Breast epithelium (tissue), 4 donors: ENCODE data around the gene NPEPPS. TPM values are rescaled to one million over a fixed set of nuclear protein-coding genes. Genes with fewer than 3 reads are reported as not detected.

Experiments
- DNase-seq, 2 donors: peaks; one replicate each; pipeline ENCODE4 v3.0.0-alpha.2; 2019; ENCODE audit warnings: low spot score in 2 of 2
- H3K27ac ChIP-seq, 2 donors: fragments of 200-600 bp; sonication (generic) in 1 of 2; one replicate each; pipeline ENCODE4 v1.5.1; 2016 to 2019; ENCODE audit warnings: mild to moderate bottlenecking in 1 of 2
- H3K27me3 ChIP-seq, 2 donors: fragments of 200-600 bp; sonication (generic) in 1 of 2; one replicate each; pipeline versions ENCODE4 v1.5.1 to v1.6.0; 2017 to 2019; ENCODE audit warnings: control low read depth in 1 of 2, mild to moderate bottlenecking in 1 of 2
- H3K36me3 ChIP-seq: fragments of 200-600 bp; one replicate; pipeline ENCODE4 v1.5.1; 2019
- H3K4me1 ChIP-seq, 2 donors: fragments of 200-600 bp; sonication (generic); one replicate each; pipeline ENCODE4 v1.5.1; 2016 to 2019; ENCODE audit warnings: control low read depth in 1 of 2
- H3K4me3 ChIP-seq, 3 donors: fragments of 200-600 bp; sonication (generic); 1 replicate in 2 of 3; 2 replicates in 1 of 3; pipeline ENCODE4 v1.5.1; 2016 to 2019; ENCODE audit warnings: mild to moderate bottlenecking in 3 of 3, moderate library complexity in 2 of 3
- H3K9me3 ChIP-seq, 2 donors: fragments of 200-600 bp; sonication (generic) in 1 of 2; one replicate each; pipeline ENCODE4 v1.5.1; 2016 to 2019; ENCODE audit warnings: control low read depth in 1 of 2
- POLR2A ChIP-seq: fragments of 450-650 bp; IDR thresholded peaks from one replicate; pipeline ENCODE4 v1.6.1; 2016; ENCODE audit warnings: antibody characterized with exemption, mild to moderate bottlenecking, moderate library complexity
- POLR2AphosphoS5 ChIP-seq, 3 donors: sonication (generic); formaldehyde crosslinking; IDR thresholded peaks; one replicate each; pipeline ENCODE4 v1.6.1; 2017; ENCODE audit warnings: antibody characterized with exemption in 3 of 3
- intact Hi-C: fragments of 100-400 bp; cut with DNase I; formaldehyde crosslinking; loops from one replicate; pipeline ENCODE4 v1.15.1; 2023; ENCODE audit warnings: low total_unique reads
- total RNA-seq, 3 donors: library from RNA; depleted of rRNA; stranded (reverse); fragments of >200 nt; gene quantifications; one replicate each; pipeline ENCODE4 v1.1.0, GENCODE V29; 2016
- TF ChIP-seq, protein P1 (sequence below), 3 donors: fragments of 450-650 bp; IDR thresholded peaks; one replicate each; pipeline ENCODE4 v1.5.1; 2016 to 2017; ENCODE audit warnings: antibody characterized with exemption in 3 of 3, mild to moderate bottlenecking in 3 of 3, moderate library complexity in 3 of 3

The NPEPPS gene
- total RNA-seq, 3 donors from 2014 or later: 106 to 130 (median 117) TPM

DNA sequence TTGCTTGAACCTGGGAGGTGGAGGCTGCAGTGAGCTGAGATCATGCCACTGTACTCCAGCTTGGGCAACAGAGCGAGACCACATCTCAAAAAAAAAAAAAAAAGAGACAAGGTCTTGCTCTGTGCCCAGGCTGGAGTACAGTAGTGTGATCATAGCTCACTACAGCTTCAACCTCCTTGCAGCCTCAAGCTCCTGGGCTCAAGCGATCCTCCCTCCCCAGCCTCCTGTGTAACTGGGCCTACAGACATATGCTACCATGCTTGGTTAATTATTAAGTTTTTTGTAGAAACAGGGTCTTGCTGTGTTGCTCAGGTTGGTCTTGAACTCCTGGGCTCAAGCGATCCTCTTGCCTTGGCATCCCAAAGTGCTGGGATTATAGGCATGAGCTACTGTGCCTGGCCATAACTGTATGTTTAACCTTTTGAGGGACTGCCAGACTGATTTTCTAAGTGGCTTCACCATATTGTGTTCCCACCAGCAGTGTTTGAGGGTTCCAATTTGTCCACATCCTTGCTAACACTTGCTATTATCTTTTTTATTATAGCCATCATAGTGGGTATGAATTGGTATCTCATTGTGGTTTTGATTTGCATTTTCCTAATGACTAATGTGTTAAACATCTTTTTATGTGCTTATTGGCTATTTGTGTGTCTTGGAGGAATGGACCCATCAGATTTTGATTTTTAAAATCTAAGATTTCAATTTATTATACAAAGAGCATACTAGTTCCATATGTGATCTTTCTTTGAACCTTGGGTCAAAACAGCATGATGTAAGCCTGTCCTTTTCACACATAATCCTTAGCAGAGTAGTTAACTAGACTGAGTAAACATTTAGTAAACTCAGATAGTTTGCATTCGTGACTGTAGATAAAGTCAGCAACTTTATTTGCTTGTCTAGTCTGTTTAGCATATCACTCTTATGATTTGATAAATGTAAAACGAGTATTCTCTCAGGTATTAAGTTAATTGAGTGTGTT, 80.8 kb downstream of the NPEPPS start:
- Histone ChIP-seq H3K27ac (no peak overlapping the region), H3K4me3 (no peak overlapping the region), H3K9me3 (no peaks in the 10 kb centered on the region), H3K27me3 (no peaks in the 10 kb centered on the region), H3K36me3 (peaks cover 4% of the 10 kb centered on the region), H3K4me1 (no peaks in the 10 kb centered on the region)
- intact Hi-C loops: no loop called here
- TF ChIP-seq POLR2A (no peak), POLR2AphosphoS5 (IDR thresholded peaks at IDR 0.05) (no peak)
- TF ChIP-seq, protein P1, sequence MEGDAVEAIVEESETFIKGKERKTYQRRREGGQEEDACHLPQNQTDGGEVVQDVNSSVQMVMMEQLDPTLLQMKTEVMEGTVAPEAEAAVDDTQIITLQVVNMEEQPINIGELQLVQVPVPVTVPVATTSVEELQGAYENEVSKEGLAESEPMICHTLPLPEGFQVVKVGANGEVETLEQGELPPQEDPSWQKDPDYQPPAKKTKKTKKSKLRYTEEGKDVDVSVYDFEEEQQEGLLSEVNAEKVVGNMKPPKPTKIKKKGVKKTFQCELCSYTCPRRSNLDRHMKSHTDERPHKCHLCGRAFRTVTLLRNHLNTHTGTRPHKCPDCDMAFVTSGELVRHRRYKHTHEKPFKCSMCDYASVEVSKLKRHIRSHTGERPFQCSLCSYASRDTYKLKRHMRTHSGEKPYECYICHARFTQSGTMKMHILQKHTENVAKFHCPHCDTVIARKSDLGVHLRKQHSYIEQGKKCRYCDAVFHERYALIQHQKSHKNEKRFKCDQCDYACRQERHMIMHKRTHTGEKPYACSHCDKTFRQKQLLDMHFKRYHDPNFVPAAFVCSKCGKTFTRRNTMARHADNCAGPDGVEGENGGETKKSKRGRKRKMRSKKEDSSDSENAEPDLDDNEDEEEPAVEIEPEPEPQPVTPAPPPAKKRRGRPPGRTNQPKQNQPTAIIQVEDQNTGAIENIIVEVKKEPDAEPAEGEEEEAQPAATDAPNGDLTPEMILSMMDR (IDR thresholded peaks at IDR 0.05): no peak
- DNase-seq: no peak

DNA sequence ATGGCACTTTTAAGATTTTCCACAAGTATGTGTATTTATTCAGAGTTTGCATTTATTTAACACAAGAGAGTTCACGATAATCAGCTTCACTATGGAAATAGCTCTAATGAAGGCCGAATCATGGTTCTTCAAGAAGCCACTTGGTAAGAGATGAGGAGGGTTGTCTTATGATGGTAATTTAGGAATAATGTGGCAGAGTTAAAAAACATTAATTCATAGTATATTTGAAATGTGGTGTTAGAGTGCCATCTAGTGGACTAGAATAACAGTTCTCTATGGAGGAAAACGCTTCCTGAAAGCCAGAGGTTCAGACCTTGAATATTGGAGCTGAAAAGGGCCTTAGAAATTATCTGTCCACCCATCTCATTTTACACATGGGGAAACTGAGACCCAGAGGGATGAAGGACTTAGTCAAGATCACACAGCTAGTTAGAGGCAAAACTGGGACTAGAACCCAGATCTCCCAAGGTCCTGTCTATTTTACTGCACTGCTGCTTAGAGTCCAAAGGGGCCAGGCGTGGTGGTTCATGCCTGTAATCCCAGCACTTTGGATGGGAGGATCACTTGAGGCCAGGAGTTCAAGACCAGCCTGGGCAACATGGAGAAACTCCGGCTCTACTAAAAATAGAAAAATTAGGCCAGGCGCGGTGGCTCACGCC, 85.0 kb downstream of the NPEPPS start:
- Histone ChIP-seq H3K27me3 (no peaks in the 10 kb centered on the region), H3K27ac (peak overlapping the region in 1 of 2 donors; percentile 2), H3K4me1 (no peaks in the 10 kb centered on the region), H3K4me3 (no peak overlapping the region), H3K9me3 (no peaks in the 10 kb centered on the region), H3K36me3 (peaks cover 4% of the 10 kb centered on the region)
- DNase-seq: no peak
- intact Hi-C loops: no loop called here
- TF ChIP-seq POLR2AphosphoS5 (IDR thresholded peaks at IDR 0.05): no peak
- no peak for TF ChIP-seq POLR2A
- TF ChIP-seq, protein P1 (IDR thresholded peaks at IDR 0.05): peak; percentile 41 to 84 (median 70)

DNA sequence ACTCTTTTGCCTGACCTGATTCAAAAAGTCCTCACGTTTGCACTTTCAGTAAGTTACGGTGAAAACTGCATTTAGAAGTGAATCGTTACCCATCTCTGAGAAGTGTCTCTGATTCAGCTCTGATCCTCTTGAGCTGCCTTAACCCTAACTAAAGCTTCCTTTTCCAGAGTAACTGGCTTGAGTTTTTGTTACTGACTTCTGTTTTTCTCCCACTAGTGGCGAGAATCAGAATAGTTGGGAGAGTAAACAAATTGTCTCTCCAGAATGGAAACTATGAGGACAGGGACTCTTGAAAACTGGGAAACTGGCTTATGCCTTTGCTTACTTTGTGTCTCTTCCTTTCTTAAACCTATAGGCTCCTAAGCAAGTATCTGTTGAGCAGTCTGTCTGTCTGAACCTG, 87.5 kb downstream of the NPEPPS start:
- no peaks in the 10 kb centered on the region for H3K4me1 ChIP-seq
- no peak overlapping the region for H3K4me3 ChIP-seq
- intact Hi-C loops: no loop called here
- no peak overlapping the region for H3K27ac ChIP-seq
- DNase-seq: no peak
- H3K36me3 ChIP-seq: peaks cover 4% of the 10 kb centered on the region
- no peaks in the 10 kb centered on the region for H3K27me3 ChIP-seq
- no peak for TF ChIP-seq POLR2A
- no peaks in the 10 kb centered on the region for H3K9me3 ChIP-seq

DNA sequence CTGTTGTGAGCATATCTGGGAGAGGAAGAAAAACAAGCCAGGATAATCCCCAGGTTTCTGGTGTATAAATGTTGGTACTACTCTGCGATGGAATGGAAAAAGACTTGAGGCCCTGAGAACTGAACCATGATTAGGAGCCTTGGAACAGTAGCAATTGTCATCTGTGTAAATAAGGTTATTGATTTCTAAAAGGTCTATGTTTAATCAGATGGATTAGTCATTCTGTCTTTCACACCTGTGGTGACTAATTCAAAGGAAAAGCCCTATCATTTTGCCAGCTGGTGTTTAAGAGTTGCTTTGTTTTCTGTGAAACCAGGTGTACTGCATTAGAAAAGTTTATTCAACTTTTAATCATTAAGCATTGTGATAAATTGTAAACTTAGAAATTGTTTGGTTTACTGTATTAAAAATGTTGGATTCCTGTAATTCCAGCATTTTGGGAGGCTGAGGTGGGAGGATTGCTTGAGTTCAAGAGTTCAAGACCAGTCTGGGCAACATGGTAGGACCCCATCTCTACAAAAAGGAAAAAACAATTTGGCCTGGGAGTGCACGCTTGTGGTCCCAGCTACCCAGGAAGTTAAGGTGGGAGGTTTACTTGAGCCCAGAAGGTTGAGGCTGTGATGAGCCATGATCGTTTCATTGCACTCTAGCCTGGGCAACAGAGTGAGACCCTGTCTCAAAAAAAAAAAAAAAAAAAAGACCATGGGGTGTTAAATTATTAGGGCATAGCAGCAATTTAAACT, 89.8 kb downstream of the NPEPPS start:
- intact Hi-C loops: no loop called here
- H3K4me3 ChIP-seq: no peak overlapping the region
- H3K9me3 ChIP-seq: no peaks in the 10 kb centered on the region
- H3K27ac ChIP-seq: peak overlapping the region in 1 of 2 donors; percentile 22
- DNase-seq: no peak
- H3K27me3 ChIP-seq: no peaks in the 10 kb centered on the region
- H3K36me3 ChIP-seq: no peaks in the 10 kb centered on the region
- TF ChIP-seq POLR2A (no peak), POLR2AphosphoS5 (IDR thresholded peaks at IDR 0.05) (no peak)
- TF ChIP-seq, protein P1 (IDR thresholded peaks at IDR 0.05): no peak
- H3K4me1 ChIP-seq: no peaks in the 10 kb centered on the region

DNA sequence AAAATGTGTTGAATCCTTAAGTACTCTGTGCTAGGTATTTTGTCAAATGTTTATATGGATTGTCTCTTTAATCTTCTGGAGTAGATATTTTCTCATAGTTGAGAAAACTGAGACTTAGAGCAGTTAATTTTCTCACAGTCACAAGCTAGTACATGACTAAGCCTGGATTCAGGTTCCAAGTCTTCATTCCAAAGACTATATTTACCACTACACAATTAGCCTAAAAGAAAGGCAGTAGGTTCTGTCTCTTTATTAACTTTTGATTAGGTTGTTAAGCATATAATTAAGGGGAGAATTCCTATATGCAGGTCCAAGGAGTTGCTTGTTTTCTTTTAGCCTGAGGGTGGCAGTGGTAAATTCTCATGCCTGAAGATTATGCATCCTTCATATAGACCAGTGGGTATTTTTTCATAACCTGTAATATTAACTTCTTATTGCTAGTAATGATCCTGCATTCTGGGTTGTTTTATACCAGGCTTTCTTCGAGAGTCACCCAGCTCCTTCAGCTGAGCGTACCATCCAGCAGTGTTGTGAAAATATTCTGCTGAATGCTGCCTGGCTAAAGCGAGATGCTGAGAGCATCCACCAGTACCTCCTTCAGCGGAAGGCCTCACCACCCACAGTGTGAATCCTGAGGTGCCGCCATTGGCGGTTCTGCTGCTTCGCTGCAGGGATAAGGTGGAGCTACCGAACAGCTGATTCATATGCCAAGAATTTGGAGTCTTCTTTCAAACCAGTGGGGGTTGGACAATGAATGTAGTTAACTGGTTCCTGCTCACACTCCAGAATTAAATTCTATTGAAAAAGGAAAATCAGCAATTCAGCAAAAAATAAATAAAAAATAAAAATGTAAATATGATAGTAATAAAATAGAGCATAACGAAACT, 90.6 kb downstream of the NPEPPS start:
- H3K27me3 ChIP-seq: no peaks in the 10 kb centered on the region
- no peaks in the 10 kb centered on the region for H3K4me1 ChIP-seq
- peak overlapping the region; percentile 22 to 26 for H3K27ac ChIP-seq
- H3K9me3 ChIP-seq: no peaks in the 10 kb centered on the region
- H3K36me3 ChIP-seq: no peaks in the 10 kb centered on the region
- no peak overlapping the region for H3K4me3 ChIP-seq
- peak in 1 of 2 donors; percentile 27 for DNase-seq
- TF ChIP-seq, protein P1 (IDR thresholded peaks at IDR 0.05): no peak
- TF ChIP-seq POLR2AphosphoS5 (IDR thresholded peaks at IDR 0.05) (no peak), POLR2A (no peak)
- intact Hi-C loops: no loop called here
